ENCODE measurements around the gene CIAO2A. TPM values are rescaled to one million over a fixed set of nuclear protein-coding genes. Genes with fewer than 3 reads are reported as not detected.
"Not testable (repeated sequence)": the region's sequence is repeated elsewhere in the genome, so short reads cannot be mapped to it uniquely, and the experiment has no call there.

Gene CIAO2A
- total RNA-seq, 3 donors from 2014 or later, result 42.6 to 71.8 (median 50.9) TPM

DNA sequence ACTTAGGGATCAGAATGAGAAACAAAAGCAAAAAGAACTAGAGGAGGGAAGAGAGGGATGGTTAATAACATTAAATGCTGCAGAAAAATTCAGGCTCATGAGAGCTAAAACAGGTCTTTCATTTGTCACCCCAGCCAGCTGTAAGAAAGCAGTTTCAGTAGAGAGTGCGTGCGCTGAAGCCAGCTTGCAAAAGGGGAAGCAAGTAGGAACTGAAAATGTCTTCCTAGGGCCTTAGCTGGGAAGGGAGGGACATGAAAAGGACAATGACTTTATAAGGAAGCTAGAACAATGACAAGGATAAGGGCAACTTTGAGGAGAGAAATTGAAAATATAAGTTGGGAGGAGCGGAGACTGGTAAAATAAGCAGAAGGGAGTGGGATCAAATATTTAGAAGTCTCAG is 3.1 kb downstream of the CIAO2A start:
- no peaks in the 10 kb centered on the region for H3K9me3 ChIP-seq
- no peak overlapping the region for H3K27ac ChIP-seq
- DNase-seq (ENCODE audit: low spot score in 2 of 2), result no peak
- no peaks in the 10 kb centered on the region for H3K36me3 ChIP-seq
- no peak overlapping the region for H3K4me3 ChIP-seq
- no peak for TF ChIP-seq POLR2A (IDR thresholded peaks at IDR 0.05)
- TF ChIP-seq POLR2AphosphoS5 (IDR thresholded peaks at IDR 0.05), result no peak
- no peak for TF ChIP-seq CTCF (IDR thresholded peaks at IDR 0.05)
- peaks cover 2 to 3% of the 10 kb centered on the region in 2 donors for H3K4me1 ChIP-seq
- intact Hi-C loops (cut with DNase I; ENCODE audit: low total_unique reads), result no loop called here
- no peaks in the 10 kb centered on the region for H3K27me3 ChIP-seq

DNA sequence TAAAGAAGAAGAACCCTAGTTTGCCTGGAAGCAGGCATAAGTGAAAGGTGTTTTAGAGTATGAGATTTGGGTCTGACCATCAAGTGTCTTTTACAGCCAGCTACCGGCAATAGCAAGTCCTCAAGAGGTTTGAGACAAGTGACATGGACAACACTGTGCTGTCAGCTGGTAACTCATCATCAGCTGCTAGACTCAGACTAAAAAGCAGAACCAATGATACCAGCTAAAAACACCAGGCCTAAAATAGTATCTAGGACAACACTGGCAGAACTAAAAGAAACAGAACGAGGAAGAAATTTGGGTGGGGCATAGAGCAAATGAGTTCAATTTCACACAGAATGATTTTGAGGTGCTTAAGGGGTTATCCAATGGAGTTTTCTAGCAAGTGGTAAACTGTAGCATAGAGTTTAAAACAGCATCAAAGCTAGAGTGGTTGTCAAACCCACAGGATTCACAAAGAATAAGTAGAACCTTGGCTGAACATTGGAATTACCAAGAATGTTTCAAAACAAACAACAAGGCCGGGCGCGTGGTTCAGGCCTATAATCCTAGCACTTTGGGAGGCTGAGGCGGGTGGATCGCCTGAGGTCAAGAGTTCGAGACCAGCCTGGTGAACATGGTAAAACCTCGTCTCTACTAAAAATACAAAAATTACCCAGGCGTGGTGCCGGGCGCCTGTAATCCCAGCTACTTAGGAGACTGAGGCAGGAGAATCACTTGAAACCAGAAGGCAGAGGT is 3.9 kb downstream of the CIAO2A start:
- Histone ChIP-seq H3K27me3 (no peaks in the 10 kb centered on the region), H3K27ac (no peak overlapping the region), H3K36me3 (no peaks in the 10 kb centered on the region), H3K4me3 (no peak overlapping the region), H3K9me3 (no peaks in the 10 kb centered on the region), H3K4me1 (peaks cover 2 to 3% of the 10 kb centered on the region in 2 donors)
- TF ChIP-seq POLR2A (IDR thresholded peaks at IDR 0.05) (no peak), POLR2AphosphoS5 (IDR thresholded peaks at IDR 0.05) (no peak), CTCF (IDR thresholded peaks at IDR 0.05) (no peak)
- DNase-seq (ENCODE audit: low spot score in 2 of 2), result no peak
- intact Hi-C loops (cut with DNase I; ENCODE audit: low total_unique reads), result no loop called here

GRCh38 chr15:64082757-64083156 is 10.9 kb downstream of the CIAO2A start:
- no peaks in the 10 kb centered on the region for H3K4me1 ChIP-seq
- H3K27ac ChIP-seq, result no peak overlapping the region
- H3K9me3 ChIP-seq, result no peaks in the 10 kb centered on the region
- TF ChIP-seq POLR2AphosphoS5 (IDR thresholded peaks at IDR 0.05), result no peak
- TF ChIP-seq POLR2A (IDR thresholded peaks at IDR 0.05), result no peak
- TF ChIP-seq CTCF (IDR thresholded peaks at IDR 0.05), result no peak
- no peak overlapping the region for H3K4me3 ChIP-seq
- DNase-seq (ENCODE audit: low spot score in 2 of 2), result no peak
- intact Hi-C loops (cut with DNase I; ENCODE audit: low total_unique reads), result no loop called here
- no peaks in the 10 kb centered on the region for H3K36me3 ChIP-seq
- H3K27me3 ChIP-seq, result no peaks in the 10 kb centered on the region

DNA sequence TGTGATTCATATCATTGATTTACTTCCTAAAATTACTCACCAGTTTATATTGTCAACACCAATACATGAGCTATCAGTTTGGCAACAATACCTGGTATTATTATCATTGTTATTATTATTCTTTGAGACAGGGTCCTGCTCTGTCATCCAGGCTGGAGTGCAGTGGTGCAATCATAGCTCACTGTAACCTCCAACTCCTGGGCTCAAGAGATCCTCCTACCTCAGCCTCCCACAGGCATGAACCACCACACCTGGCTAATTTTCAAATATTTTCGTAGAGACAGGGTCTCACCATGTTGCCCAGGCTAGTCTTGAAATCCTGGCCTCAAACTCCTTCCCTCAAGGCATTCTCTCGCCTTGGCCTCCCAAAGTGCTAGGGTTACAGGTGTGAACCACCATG is 20.1 kb downstream of the CIAO2A start:
- DNase-seq (ENCODE audit: low spot score in 2 of 2); H3K4me1 ChIP-seq; H3K27me3 ChIP-seq; intact Hi-C loops (cut with DNase I; ENCODE audit: low total_unique reads); H3K27ac ChIP-seq; H3K9me3 ChIP-seq; H3K36me3 ChIP-seq; H3K4me3 ChIP-seq: not testable (repeated sequence)

- H3K27ac ChIP-seq, result no peak overlapping the region
Observed at GRCh38 chr15:64072812-64073211, 20.8 kb downstream of the CIAO2A start.

More at GRCh38 chr15:64072812-64073211, 20.8 kb downstream of the CIAO2A start:
- Histone ChIP-seq H3K36me3 (no peaks in the 10 kb centered on the region), H3K9me3 (no peaks in the 10 kb centered on the region), H3K4me3 (no peak overlapping the region), H3K27me3 (no peaks in the 10 kb centered on the region), H3K4me1 (no peaks in the 10 kb centered on the region)
- intact Hi-C loops (cut with DNase I; ENCODE audit: low total_unique reads), result no loop called here
- TF ChIP-seq POLR2AphosphoS5 (IDR thresholded peaks at IDR 0.05) (no peak), POLR2A (IDR thresholded peaks at IDR 0.05) (no peak), CTCF (IDR thresholded peaks at IDR 0.05) (no peak)
- no peak for DNase-seq (ENCODE audit: low spot score in 2 of 2)
